HG03575 (cell line): ENCODE measurements around the gene CHRD.

Source experiments
- ATAC-seq: cut with Tn5 transposase; IDR thresholded peaks from one replicate; pipeline ENCODE4 v1.9.1; 2021; ENCODE audit not compliant: unreplicated experiment, insufficient number of reproducible peaks, low FRiP score; ENCODE audit errors: extremely low read depth

The CHRD gene

DNA sequence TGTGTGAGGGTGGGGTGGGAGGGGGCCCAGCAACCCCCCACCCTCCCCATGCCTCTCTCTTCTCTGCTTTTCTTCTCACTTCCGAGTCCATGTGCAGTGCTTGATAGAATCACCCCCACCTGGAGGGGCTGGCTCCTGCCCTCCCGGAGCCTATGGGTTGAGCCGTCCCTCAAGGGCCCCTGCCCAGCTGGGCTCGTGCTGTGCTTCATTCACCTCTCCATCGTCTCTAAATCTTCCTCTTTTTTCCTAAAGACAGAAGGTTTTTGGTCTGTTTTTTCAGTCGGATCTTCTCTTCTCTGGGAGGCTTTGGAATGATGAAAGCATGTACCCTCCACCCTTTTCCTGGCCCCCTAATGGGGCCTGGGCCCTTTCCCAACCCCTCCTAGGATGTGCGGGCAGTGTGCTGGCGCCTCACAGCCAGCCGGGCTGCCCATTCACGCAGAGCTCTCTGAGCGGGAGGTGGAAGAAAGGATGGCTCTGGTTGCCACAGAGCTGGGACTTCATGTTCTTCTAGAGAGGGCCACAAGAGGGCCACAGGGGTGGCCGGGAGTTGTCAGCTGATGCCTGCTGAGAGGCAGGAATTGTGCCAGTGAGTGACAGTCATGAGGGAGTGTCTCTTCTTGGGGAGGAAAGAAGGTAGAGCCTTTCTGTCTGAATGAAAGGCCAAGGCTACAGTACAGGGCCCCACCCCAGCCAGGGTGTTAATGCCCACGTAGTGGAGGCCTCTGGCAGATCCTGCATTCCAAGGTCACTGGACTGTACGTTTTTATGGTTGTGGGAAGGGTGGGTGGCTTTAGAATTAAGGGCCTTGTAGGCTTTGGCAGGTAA, 34.3 kb upstream of the CHRD start:
- no peak for ATAC-seq

DNA sequence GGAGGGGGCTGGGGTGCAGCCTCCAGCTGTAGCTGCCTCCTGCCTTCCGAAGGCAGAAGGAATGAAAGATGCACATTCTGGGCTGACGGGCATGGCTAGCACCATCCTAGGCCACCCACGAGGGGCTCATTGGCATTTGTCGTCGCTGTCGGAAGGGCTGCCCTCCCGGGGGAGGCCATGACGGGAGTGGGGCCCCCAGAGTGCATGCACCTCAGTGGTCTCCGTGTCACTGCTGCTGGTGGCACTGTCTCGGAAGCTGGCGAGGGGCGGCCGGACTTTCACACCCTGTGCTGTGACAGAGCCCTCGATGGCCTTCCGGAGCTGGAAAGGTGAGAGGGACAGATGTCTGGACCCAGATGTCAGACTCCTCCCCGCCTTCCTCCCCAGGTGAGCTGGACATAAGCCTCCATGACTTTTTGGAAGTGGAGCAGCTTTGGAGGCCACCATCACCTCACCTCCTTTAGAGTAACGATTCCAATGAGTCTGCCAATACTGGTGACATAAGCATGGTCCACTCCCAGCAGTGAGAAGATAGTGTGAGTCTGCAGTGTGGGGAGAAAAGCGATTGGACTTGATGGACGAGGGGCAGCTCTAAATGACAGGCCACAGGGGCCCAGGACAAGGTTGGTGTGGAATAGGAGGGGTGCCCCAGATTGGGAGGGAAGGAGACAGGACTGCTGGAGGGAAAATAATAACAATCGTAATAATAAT, 33.2 kb upstream of the CHRD start:
- no peak for ATAC-seq

DNA sequence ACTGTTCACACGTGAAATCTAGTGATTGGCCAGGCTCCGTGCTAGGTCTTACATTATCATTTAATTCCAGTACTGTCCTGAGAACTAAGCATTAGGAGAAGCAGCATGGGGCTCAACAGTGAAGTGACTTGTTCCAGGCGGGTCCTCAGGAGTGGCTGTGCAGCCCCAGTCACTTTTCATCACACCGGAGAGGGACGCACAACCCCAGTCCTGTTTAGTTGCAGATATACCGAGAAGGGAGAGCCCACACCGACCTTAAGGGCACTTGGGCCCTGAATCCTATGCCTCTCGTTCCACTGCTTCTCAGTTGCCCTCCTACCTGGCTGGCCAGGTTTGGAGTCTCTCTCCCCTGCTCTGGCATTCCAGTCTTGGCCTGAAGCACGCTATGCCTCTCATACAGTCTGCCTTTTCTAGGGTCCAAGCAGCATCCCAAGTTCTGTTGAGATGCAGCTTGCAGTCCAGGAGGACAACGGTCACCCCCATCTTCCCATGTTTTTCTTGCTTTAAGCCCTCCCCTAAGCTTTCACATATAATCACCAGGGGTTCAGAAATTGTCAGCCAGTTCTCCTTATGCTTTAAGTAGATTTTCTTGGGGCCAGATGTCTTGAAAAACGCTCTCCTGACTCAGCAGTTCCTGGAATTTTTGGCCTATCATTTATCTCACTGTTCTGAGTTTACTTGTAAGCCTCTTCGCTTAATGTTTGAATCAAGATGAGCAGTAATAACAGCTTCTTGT, 32.4 kb upstream of the CHRD start:
- ATAC-seq, result no peak

DNA sequence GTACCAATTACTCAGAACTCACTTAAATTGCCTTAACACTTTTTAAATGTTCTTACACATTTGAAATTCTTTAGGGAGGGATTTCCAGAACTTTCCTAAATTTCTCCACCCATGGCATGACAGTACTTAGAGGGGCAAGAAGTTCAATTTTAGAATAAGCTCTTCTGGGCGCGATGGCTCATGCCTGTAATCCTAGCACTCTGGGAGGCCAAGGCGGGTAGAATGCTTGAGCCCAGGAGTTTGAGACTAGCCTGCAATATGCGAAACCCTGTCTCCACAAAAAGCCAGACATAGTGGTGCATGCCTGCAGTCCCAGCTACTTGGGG, 31.8 kb upstream of the CHRD start:
- no peak for ATAC-seq

DNA sequence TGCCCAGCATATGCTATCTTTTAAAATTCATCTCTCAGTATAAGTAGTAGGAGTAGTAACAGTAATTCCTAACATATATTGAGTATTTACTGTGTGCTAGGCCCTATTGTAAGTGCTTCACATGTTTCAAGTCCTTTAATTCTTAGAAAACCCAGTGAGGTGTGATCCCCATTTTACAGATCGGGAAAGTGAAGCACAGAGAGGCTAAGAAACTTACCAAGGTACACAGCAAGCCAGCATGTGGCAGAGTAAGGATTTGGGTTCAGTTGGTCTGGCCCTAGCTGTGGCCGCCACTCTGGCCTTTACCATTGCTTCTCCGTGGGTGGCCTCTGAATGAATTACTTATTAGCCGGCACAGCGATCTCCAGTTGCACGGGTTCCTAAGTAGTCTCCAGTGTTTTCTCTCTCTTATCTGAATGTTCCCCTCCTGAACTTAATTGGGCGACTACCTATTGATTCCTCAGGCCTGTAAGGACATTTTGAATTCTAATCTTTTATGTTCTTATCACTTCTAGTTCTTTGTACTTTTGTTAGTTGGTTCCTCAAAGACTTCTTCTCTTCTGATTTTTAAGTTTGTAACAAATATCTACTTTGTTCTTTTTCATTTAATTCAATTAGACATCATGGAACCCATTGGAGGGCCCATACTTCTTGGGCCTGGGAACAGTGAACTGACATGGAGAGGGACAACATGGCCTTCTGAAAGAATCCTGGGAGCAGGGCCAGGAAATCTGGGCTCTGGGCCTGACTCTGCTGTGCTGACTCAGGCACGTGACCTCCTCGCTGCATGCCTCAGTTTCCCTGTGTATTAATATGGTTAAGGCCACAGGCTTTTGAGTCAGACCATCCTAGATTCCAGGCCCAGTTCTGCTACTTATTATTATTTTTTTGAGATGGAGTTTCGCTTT, 30.0 kb upstream of the CHRD start:
- ATAC-seq, result no peak

DNA sequence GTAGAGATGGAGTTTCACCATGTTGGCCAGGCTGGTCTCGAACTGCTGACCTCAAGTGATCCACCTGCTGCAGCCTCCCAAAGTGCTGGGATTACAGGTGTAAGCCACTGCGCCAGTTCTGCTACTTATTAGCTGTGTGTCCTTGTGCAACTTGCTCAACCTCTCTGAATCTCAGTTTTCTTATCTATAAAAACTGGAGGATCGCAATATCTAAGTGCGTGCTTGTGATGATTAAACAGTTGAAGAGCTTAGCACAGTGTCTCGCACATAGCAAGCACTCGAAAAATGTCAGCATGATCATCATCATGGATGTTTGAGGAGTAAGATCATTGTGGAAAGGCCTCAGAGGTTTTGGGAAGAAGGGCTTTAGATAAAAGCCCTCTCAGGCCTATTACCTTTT, 29.2 kb upstream of the CHRD start:
- no peak for ATAC-seq

DNA sequence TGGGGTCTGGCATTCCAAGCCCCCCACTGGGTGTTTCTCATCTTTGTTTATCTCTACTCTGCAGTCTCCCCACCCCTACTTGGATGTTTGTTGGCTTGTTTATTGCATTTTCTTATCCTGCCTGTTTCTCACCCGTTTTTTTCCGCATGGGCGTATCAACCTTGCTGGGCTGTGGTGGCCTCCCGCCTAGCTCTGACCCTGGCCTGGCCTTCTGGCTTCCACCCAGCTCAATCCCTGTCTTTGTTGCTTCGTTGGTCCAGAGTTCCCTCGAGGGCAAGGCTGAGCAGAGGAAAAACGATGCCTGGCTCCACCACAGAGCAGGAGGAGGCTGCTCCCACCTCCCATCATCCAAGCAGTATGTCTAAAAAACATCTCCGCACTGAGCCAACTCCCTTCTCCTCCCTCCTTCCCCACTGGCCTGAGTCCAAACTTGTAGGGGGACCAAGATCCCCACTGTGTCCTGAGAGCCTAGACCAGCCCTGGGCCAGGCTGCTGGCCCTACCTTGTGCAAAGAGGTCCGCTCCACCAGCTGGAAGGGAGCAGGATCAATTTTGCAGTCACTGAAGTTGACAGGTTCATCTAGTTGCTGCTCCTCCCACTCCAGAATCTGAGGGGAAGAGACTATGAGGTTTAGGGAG, 28.2 kb upstream of the CHRD start:
- ATAC-seq, result no peak

DNA sequence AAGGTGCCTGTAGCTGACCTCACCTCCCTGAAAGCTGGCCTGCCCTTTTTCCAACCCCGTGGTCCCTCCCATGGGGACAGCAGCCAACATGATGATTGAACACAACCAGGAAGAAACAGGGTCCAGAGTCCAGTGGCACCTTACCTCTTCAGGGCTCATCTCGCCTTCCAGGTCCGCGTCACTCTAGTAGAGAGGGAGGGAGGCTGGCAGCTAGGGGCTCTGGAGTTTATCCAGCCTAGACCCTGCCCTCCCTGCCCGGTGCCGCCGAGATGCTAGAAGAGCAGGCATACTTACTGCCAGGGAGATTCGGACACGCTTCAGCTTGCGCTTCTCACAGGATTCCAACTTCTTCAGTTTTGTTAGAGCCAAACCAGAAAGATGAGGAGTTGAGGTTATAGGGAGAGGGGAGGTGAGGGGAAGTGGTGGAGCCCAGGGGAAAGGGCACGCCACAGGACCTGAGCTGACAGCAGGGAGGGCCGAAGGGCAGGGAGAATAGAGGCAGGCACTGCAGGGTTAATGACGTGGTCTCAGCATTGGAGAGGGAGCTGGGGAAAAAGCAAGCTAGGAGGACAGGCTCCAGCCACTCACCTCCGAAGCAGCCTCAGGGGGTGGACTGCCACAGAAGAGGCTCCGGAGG, 27.6 kb upstream of the CHRD start:
- ATAC-seq, result no peak

DNA sequence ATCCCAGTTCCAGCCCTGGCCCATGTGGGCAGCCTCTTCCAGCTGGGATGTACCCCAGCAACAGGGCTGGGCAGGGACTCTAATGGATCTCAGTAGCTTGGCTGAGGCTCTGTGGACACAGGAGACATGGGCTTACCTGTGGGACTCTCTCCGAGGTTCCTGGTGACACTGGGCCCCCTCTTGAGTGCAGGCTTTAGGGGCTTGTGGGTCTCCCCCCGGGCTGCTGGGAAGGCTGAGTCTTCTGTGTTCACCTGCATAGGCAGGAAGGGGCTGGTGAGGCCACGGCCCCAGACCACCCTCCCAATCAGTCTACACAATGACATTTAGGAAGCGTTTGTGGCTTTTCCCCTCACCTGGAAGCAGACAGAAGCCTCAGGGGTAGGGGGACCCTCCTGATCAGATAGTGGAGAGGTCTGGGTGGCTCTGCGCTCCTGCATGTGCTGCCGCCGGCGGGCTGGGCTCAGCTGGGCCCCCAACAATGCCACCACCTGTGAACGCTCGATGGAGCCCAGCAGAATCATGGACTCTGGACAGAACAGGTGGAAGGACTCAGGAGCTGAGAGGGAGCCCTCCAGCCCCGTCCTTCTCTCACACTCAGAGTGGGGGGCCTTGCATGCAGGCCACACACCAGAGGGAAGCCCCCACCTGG, 26.8 kb upstream of the CHRD start:
- no peak for ATAC-seq

DNA sequence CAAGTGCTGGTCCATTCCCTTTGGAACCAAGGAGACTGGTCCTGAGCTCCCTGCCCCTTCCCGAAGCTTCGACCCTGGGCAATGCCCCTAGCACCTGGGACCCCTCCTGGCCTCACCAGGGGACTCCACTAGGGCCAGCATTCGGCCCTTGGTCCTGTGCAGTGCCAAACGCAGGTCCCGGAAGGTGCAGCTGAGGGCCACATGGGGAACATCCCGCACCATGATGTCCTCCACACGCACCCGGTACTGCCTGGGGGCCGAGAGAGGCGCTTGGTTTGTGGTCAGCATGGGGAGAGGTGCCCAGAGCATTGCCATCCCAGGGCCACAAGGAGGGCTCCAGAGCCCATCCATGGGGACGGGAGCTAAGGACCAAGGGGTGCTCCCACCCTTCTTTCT, 26.3 kb upstream of the CHRD start:
- ATAC-seq, result no peak

DNA sequence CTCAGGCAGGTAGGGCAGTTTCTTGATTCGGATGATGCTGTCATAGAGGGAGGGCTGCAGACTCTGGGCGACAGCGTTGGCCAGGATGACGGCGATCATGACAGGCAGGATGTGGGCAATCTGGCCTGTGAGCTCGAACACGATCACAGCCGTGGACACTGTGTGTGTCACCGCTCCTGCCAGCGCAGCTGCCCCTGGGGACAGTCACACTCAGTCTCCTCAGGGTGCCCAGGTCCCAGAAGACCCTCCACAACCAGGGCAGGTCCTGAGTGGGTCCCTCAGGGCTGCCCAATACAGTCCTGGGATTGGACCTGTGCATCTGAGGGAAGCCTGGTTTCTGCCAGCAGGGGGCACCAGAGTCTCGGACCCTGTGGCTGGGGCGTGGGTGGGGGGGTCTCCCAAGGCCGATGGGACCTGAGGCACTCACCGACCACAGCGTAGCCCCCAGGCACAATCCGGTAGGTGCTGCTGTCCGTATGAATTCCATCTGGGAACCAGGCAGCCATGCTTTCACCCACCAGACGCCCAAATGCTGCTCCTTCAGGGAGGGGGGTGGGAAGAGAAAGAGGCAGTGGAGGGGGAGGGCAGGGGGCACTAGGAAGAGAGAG, 25.6 kb upstream of the CHRD start:
- no peak for ATAC-seq

DNA sequence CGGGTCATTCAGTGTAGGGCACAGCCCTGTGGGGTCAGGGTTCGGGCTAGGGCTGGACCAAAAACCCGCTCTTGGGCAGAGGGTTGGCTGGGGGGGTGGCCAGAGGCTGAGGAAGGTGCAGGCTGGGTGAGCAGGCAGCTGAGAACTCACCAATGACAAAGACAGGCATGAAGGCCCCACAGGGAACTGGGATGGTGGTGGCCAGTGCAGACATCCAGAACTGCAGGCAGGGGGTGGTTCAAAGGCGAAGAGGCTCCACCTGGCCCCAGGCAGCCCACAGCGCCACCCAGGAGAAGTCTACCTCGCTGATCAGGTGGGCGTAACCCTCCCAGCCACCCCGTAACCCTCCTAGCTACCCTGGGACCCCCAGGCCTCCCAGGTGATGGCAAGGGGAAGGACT, 25.1 kb upstream of the CHRD start:
- no peak for ATAC-seq

DNA sequence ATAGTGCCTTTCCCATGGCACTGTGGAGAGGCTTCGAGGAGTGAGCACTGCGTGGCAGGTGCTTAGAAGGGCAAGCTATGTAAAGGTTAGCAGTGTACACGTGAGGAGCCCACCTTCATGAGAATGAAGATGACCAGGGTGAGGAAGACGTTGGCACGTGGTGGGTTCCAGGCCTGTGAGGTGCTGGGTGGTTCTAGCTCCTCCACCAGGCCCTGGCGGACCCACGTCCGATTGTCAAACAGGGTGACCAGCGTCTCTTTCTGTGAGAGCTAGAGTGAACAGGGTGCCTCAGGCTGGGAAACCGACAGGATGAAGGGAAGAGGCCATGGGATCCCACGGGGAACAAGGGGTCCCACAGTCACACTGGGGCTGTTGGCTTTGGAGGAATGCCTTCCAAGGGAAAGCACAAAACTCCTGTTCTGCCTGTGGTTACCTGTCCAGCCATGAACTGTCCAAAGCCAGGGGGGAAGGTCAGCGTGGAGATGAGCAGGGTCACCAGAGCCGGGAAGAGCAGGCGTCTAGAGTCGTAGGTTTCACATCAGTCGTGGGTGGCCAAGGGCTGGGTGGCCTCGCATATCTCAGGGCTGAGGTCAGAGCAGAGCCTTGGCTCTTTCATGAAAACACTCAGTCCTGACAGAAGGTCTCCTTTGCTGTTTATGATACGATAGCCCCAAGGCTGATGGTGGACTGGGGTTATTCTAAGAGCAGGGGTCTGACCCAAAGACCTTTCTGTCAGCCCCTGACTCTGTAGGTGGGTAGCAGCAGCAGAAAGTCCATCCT, 24.4 kb upstream of the CHRD start:
- ATAC-seq, result no peak

DNA sequence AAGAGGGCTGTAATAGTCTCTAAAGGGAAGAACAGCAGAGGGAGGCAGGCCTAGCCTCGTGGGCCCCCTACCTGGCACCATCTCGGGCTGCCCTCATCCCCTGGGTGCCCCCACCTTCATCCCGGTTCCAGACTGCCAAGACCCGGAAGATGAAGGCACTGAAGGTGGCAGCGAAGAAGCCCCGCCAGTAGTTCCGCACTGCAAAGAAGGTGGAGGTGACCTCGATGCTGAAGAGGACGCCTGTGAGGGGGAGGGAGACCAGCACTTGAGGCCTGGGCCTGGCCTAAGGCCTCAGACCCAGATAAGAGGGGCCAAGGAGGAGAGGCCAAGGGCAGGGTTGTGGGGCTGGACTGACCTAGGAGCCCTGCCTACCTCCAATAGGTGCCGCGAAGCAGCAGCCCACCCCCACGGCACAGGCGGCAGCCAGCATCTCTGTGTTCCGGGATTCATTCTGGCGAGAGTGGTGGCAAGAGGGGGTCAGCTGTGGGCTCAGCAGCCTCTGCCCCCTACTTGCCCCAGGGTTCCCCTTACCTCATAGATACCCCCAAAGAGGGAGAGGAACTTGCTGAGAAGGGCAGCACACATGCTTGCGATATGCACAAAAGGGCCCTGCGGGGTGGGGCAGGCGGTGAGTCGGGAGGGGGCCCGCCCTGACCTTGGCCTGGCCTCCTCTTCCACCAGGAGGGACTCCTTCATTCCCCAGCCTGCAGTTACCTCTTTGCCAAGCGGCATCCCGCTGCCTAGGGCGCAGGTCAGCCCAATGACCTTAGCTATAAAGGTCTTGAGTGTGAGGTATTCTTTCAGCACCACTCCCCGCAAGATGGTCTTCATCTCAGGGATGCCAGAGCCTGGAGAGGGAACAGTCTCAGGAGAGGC, 22.4 kb upstream of the CHRD start:
- ATAC-seq, result no peak

DNA sequence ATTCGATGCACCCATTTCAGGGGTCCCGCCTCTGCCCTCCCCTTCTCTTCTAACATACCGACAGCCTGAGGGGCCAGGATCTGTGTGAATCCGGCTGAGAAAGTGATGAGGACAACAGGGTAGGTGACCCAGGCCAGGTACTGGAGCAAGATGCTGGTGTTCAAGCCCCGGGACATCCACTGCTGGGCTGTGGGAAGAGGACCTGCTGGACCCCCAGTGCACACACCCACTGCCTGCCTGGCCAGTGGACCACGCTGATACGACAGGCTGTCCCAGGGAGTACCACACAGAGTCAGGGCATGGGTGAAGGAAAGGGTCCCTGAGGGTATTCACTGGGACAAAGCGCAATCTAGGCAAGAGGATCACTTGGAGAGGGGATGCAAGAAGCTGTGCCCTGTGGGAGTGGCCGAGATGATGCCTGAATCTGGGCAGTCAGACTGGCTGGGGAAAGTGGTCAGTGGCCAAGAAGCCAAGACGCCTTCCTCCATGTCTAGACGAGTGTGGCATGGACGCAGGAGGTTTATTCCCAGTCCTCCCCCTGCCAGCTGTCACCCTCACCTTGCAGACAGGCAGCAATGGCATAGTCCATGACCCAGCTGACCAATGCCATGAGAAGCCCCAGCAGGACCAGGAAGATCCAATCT, 21.6 kb upstream of the CHRD start:
- no peak for ATAC-seq
